K562 (cell line): ENCODE data around the gene PIK3R1. TPM values are rescaled to one million over a fixed set of nuclear protein-coding genes. Genes with fewer than 3 reads are reported as not detected.

Experiments
- ATAC-seq: fragments of 200-7000 bp; cut with Tn5 transposase; 3 replicates; pipeline ENCODE4 v1.9.1; 2020; ENCODE audit warnings: moderate library complexity
- BruUV-seq: library from RNA; stranded (reverse); fragments of 400-500 nt; replicated peaks from 2 replicates; lab custom pipeline; 2021; lab: Mats Ljungman, UMichigan
- CTCF ChIA-PET: fragments of 300-600 bp; formaldehyde crosslinking; extraction: SDS; loops from one replicate; lab custom pipeline; 2021; ENCODE audit warnings: low intra/inter-chr PET ratio; lab: Yijun Ruan, JAX
- POLR2A ChIA-PET: fragments of 300-600, 350-650 bp; sonication (Branson Sonifier 250); formaldehyde crosslinking; extraction: SDS; loops from one replicate; lab custom pipeline; 2021; ENCODE audit warnings: antibody characterized with exemption, inconsistent platforms; lab: Yijun Ruan, JAX
- DNase-seq, 4 experiments: peaks; one replicate each; pipeline versions ENCODE4 v3.0.0 to v3.0.0-alpha.2; 2011 to 2018; ENCODE audit warnings: low spot score in 3 of 4, mixed read lengths in 3 of 4; ENCODE audit errors: extremely low read depth in 1 of 4
- FAIRE-seq: peaks from 2 replicates; lab custom pipeline; 2011; peaks lifted over from hg19 to GRCh38; lab: Jason Lieb, UNC
- H2AFZ ChIP-seq: 2 replicates; pipeline ENCODE4 v1.6.0; 2011; ENCODE audit warnings: low read depth, low read length, control low read depth, inconsistent platforms
- H3K27ac ChIP-seq: fragments of 200-600 bp; 3 replicates; pipeline ENCODE4 v1.8.0; 2011; ENCODE audit warnings: low read depth, mild to moderate bottlenecking, control low read depth, inconsistent platforms, low read length, moderate library complexity, mixed read lengths; ENCODE audit errors: extremely low read depth
- H3K27me3 ChIP-seq, 2 experiments: fragments of 300-600 bp in 1 of 2; 2 replicates in 1 of 2; 3 replicates in 1 of 2; pipeline versions ENCODE4 v1.6.0 to v1.8.0; 2011; ENCODE audit warnings: inconsistent platforms in 2 of 2, low read length in 2 of 2, mild to moderate bottlenecking in 1 of 2, mixed read lengths in 1 of 2, moderate library complexity in 1 of 2; ENCODE audit not compliant: control insufficient read depth in 2 of 2, insufficient read depth in 2 of 2
- H3K36me3 ChIP-seq: fragments of 300-600 bp; 3 replicates; pipeline ENCODE4 v1.8.0; 2011; ENCODE audit warnings: mild to moderate bottlenecking, low read length, inconsistent platforms; ENCODE audit not compliant: control insufficient read depth, insufficient read depth
- H3K4me1 ChIP-seq, 2 experiments: fragments of 200-600 bp in 1 of 2; replicated peaks in 1 of 2; 2 replicates in 1 of 2; 3 replicates in 1 of 2; pipeline versions ENCODE4 v1.5.1 to v1.8.0; 2011; ENCODE audit warnings: inconsistent platforms in 2 of 2, low read length in 2 of 2, mild to moderate bottlenecking in 1 of 2, mixed read lengths in 1 of 2, moderate library complexity in 1 of 2; ENCODE audit not compliant: control insufficient read depth in 2 of 2, insufficient read depth in 2 of 2
- H3K4me2 ChIP-seq: 2 replicates; pipeline ENCODE4 v1.6.1; 2011; ENCODE audit warnings: low read length, control low read depth, inconsistent platforms, mixed read lengths; ENCODE audit not compliant: insufficient read depth
- H3K4me3 ChIP-seq: fragments of 200-600 bp; sonication (generic), shearing (Covaris generic); 2 replicates; pipeline ENCODE4 v1.5.1; 2016; ENCODE audit warnings: control low read depth, inconsistent platforms
- H3K79me2 ChIP-seq: fragments of 200-600 bp; 3 replicates; pipeline ENCODE4 v1.8.0; 2011; ENCODE audit warnings: low read length, inconsistent platforms; ENCODE audit not compliant: control insufficient read depth, insufficient read depth
- H3K9ac ChIP-seq, 2 experiments: 2 replicates each; pipeline versions ENCODE4 v1.6.0 to v1.6.1; 2011; ENCODE audit warnings: low read depth in 2 of 2, low read length in 2 of 2, control low read depth in 1 of 2, inconsistent platforms in 1 of 2, mild to moderate bottlenecking in 1 of 2, mixed read lengths in 1 of 2; ENCODE audit not compliant: insufficient read depth in 1 of 2
- H3K9me1 ChIP-seq: one replicate; pipeline ENCODE4 v1.6.0; 2011; ENCODE audit warnings: inconsistent platforms, mild to moderate bottlenecking, low read length, moderate library complexity; ENCODE audit not compliant: control insufficient read depth, insufficient read depth
- H3K9me3 ChIP-seq: replicated peaks from 2 replicates; pipeline ENCODE4 v1.5.1; 2011; ENCODE audit warnings: low read depth, low read length, inconsistent platforms; ENCODE audit not compliant: control insufficient read depth, insufficient read depth
- H4K20me1 ChIP-seq: replicated peaks from 2 replicates; pipeline ENCODE4 v1.6.1; 2011; ENCODE audit warnings: low read length, inconsistent platforms, mixed read lengths; ENCODE audit not compliant: control insufficient read depth, insufficient read depth
- ESRRA ChIP-seq: fragments of 450-650 bp; IDR thresholded peaks from 2 replicates; pipeline ENCODE4 v1.6.1; 2014; ENCODE audit warnings: low read depth, mild to moderate bottlenecking, moderate library complexity, borderline replicate concordance
- MYC ChIP-seq, 2 experiments: fragments of 250-450 bp in 1 of 2; sonication (Bioruptor Pico) in 1 of 2; IDR thresholded peaks; 2 replicates each; pipeline versions ENCODE4 v1.5.1 to v1.6.1; 2012 to 2021; ENCODE audit warnings: low read depth in 2 of 2, borderline replicate concordance in 1 of 2, improper control_type of control experiment in 1 of 2, low read length in 1 of 2, mild to moderate bottlenecking in 1 of 2, moderate library complexity in 1 of 2
- PHB2 ChIP-seq: fragments of 450-650 bp; IDR thresholded peaks from 2 replicates; pipeline ENCODE4 v1.6.1; 2017; ENCODE audit warnings: low read depth
- POLR2AphosphoS2 ChIP-seq: IDR thresholded peaks from 2 replicates; pipeline ENCODE4 v1.6.1; 2012; ENCODE audit warnings: low read length, improper control_type of control experiment
- TRIM24 ChIP-seq, 2 experiments: fragments of 450-650 bp; IDR thresholded peaks; 2 replicates each; pipeline ENCODE4 v1.6.1; 2016
- ZNF311 ChIP-seq: fragments of 250-450 bp; sonication (Bioruptor Pico); IDR thresholded peaks from 2 replicates; pipeline ENCODE4 v1.4.0; 2020; ENCODE audit warnings: mild to moderate bottlenecking, moderate library complexity
- ZNF41 ChIP-seq: fragments of 250-450 bp; sonication (Bioruptor Pico); conservative IDR thresholded peaks from 2 replicates; pipeline ENCODE4 v1.4.0; 2020; ENCODE audit warnings: mild to moderate bottlenecking
- WGBS: fragments of 100-300 bp; shearing (Covaris generic); methylation state at CpG from one replicate; pipeline ENCODE4 v1.1.6; 2016; ENCODE audit warnings: low coverage, mixed read lengths; ENCODE audit not compliant: insufficient coverage; ENCODE audit errors: missing lambda C conversion rate; 5-methylcytosine and 5-hydroxymethylcytosine counted together
- in situ Hi-C: fragments of 300-500 bp; cut with MboI; formaldehyde crosslinking; loops from 4 replicates; pipeline ENCODE4 v1.15.0; 2018; ENCODE audit warnings: inconsistent platforms, mixed read lengths
- intact Hi-C: fragments of 100-400 bp; cut with micrococcal nuclease; formaldehyde crosslinking; loops from 2 replicates; pipeline ENCODE4 v1.14.2; 2022
- polyA plus RNA-seq, 8 experiments: library from polyadenylated mRNA; depleted of rRNA in 4 of 8; stranded (reverse) in 5 of 8; unstranded in 3 of 8; fragments of >200 nt; fragmentation: Nextera tagmentation in 2 of 8; fragmentation: Illumina TruSeq in 1 of 8; extraction: Ambion mirVana in 2 of 8; extraction: Trizol in 1 of 8; gene quantifications; 2 replicates each; pipeline versions ENCODE4 v1.2.1 to v1.2.3, GENCODE V29; 2011 to 2014; ENCODE audit warnings: inconsistent platforms in 1 of 8, missing spikeins in 1 of 8
- total RNA-seq, 7 experiments: library from RNA; depleted of rRNA in 6 of 7; stranded (reverse); fragments of >200 nt in 6 of 7; fragmentation: Illumina TruSeq in 2 of 7; extraction: Trizol in 2 of 7; gene quantifications; 2 replicates each; pipeline versions ENCODE4 v1.2.1 to v1.2.3, GENCODE V29; 2011 to 2021; ENCODE audit warnings: low replicate concordance in 1 of 7
- TF ChIP-seq, protein P1 (sequence below), 2 experiments: fragments of 450-650 bp; IDR thresholded peaks; 2 replicates each; pipeline ENCODE4 v1.6.1; 2018; ENCODE audit warnings: mild to moderate bottlenecking in 2 of 2, low read depth in 1 of 2; ENCODE audit not compliant: partially characterized antibody in 2 of 2

PIK3R1 gene
- total and polyA plus RNA-seq, 9 of the 15 experiments (the other 6 are each of a cell fraction or from before 2014, with no cell fraction given): 1.1 to 9.7 (median 4.8) TPM

DNA sequence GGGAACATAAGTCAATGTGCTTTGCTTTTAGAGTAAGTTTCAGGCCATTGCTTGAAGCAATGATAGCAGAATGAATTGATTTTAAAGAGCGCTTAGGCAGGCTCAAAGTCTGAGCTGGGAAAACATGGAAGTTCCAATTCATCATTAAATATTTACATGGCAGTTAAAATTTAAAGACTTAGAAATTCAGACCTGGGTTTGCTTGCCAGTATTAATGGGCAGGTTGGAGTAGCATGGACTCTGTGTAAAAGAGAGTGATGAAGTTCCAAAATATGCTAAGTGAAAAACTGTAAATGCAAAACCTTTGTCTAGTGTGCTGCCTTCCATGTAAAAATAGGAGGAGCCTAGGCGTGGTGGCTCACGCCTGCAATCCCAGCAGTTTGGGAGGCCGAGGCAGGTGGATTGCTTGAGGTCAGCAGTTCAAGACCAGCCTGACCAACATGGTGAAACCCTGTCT is 48.3 kb upstream of the PIK3R1 start:
- Histone ChIP-seq H3K27ac (no peak overlapping the region), H3K4me3 (no peak overlapping the region), H2AFZ (no peak overlapping the region), H3K4me1 (no peaks in the 10 kb centered on the region), H3K9me3 (no peaks in the 10 kb centered on the region), H4K20me1 (no peaks in the 10 kb centered on the region), H3K27me3 (peaks cover 4 to 11% of the 10 kb centered on the region in 2 experiments; a peak in 3 of 5 replicates), H3K9me1 (no peaks in the 10 kb centered on the region), H3K9ac (no peak overlapping the region), H3K36me3 (no peaks in the 10 kb centered on the region), H3K4me2 (no peak overlapping the region), H3K79me2 (no peaks in the 10 kb centered on the region)
- DNase-seq (no peak), FAIRE-seq (no peak), ATAC-seq (no peak)
- in situ Hi-C loops (no loop called here), intact Hi-C loops (no loop called here)
- TF ChIP-seq PHB2 (no peak), ESRRA (no peak), POLR2AphosphoS2 (no peak), ZNF311 (CRISPR knock-in tag) (no peak), MYC (IDR thresholded peaks at IDR 0.05; ENCODE audit: low read depth, low read length) (no peak), MYC (CRISPR knock-in tag; IDR thresholded peaks at IDR 0.05; ENCODE audit: borderline replicate concordance, low read depth) (no peak), TRIM24 (IDR thresholded peaks at IDR 0.05) (no peak), ZNF41 (CRISPR knock-in tag) (no peak)
- TF ChIP-seq, protein P1, sequence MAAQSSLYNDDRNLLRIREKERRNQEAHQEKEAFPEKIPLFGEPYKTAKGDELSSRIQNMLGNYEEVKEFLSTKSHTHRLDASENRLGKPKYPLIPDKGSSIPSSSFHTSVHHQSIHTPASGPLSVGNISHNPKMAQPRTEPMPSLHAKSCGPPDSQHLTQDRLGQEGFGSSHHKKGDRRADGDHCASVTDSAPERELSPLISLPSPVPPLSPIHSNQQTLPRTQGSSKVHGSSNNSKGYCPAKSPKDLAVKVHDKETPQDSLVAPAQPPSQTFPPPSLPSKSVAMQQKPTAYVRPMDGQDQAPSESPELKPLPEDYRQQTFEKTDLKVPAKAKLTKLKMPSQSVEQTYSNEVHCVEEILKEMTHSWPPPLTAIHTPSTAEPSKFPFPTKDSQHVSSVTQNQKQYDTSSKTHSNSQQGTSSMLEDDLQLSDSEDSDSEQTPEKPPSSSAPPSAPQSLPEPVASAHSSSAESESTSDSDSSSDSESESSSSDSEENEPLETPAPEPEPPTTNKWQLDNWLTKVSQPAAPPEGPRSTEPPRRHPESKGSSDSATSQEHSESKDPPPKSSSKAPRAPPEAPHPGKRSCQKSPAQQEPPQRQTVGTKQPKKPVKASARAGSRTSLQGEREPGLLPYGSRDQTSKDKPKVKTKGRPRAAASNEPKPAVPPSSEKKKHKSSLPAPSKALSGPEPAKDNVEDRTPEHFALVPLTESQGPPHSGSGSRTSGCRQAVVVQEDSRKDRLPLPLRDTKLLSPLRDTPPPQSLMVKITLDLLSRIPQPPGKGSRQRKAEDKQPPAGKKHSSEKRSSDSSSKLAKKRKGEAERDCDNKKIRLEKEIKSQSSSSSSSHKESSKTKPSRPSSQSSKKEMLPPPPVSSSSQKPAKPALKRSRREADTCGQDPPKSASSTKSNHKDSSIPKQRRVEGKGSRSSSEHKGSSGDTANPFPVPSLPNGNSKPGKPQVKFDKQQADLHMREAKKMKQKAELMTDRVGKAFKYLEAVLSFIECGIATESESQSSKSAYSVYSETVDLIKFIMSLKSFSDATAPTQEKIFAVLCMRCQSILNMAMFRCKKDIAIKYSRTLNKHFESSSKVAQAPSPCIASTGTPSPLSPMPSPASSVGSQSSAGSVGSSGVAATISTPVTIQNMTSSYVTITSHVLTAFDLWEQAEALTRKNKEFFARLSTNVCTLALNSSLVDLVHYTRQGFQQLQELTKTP (IDR thresholded peaks at IDR 0.05; ENCODE audit: low read depth in 1 of 2, partially characterized antibody in 2 of 2): no peak
- BruUV-seq: no TSS peak
- 0% methylated on average over 4 of the region's 4 CpGs for WGBS
- ChIA-PET POLR2A (no interaction called here), CTCF (no interaction called here)
